ENCODE data around the gene TGM5.
"Not testable (repeated sequence)": the region's sequence is repeated elsewhere in the genome, so short reads cannot be mapped to it uniquely, and the experiment has no call there.

TGM5 gene

GRCh38 chr15:43225950-43226255 lies 40.8 kb downstream of the TGM5 start:
- DNase-seq = not testable (repeated sequence)
- intact Hi-C loops (cut with DNase I) = loop anchor here (5.0 kb wide), 1 partner anchor 51 kb away; no protein-coding TSS in a partner anchor

- peak in 33 of 42 donors; percentile 23 to 77 (median 49) for DNase-seq
- intact Hi-C loops (cut with DNase I) = loop anchor here (5.0 kb wide), 1 partner anchor 52 kb away; no protein-coding TSS in a partner anchor
Measured at GRCh38 chr15:43225201-43225949, 41.4 kb downstream of the TGM5 start.

- DNase-seq = no peak
- intact Hi-C loops (cut with DNase I) = no loop called here
Measured at GRCh38 chr15:43221422-43221821, 45.3 kb downstream of the TGM5 start.

- DNase-seq = no peak
- intact Hi-C loops (cut with DNase I) = no loop called here
Measured at GRCh38 chr15:43220991-43221403, 45.7 kb downstream of the TGM5 start, which contains the start of gene EPB42. TSS of gene EPB42 (minus strand) at chr15:43221018. CDS start at chr15:43220825, 193 bp downstream.

- DNase-seq = no peak
- intact Hi-C loops (cut with DNase I) = no loop called here
Measured at GRCh38 chr15:43219929-43220928, 46.5 kb downstream of the TGM5 start.

- no peak for DNase-seq
- intact Hi-C loops (cut with DNase I) = no loop called here
Measured at GRCh38 chr15:43218908-43219706, 47.6 kb downstream of the TGM5 start.

GRCh38 chr15:43215961-43216360 lies 50.8 kb downstream of the TGM5 start:
- intact Hi-C loops (cut with DNase I) = no loop called here
- no peak for DNase-seq

GRCh38 chr15:43214592-43215295 lies 52.0 kb downstream of the TGM5 start:
- intact Hi-C loops (cut with DNase I) = no loop called here
- no peak for DNase-seq

GRCh38 chr15:43214169-43214568 lies 52.6 kb downstream of the TGM5 start:
- intact Hi-C loops (cut with DNase I) = no loop called here
- no peak for DNase-seq

- intact Hi-C loops (cut with DNase I) = no loop called here
- DNase-seq = no peak
Measured at GRCh38 chr15:43213466-43213865, 53.3 kb downstream of the TGM5 start.

GRCh38 chr15:43212951-43213350 lies 53.8 kb downstream of the TGM5 start:
- no peak for DNase-seq
- intact Hi-C loops (cut with DNase I) = no loop called here

GRCh38 chr15:43212299-43212698 lies 54.4 kb downstream of the TGM5 start:
- DNase-seq = peak in 3 of 42 donors; percentile 8 to 62 (median 43)
- intact Hi-C loops (cut with DNase I) = no loop called here

GRCh38 chr15:43211224-43211735 lies 55.4 kb downstream of the TGM5 start:
- intact Hi-C loops (cut with DNase I) = no loop called here
- DNase-seq = no peak

GRCh38 chr15:43210807-43211206 lies 55.9 kb downstream of the TGM5 start:
- no peak for DNase-seq
- intact Hi-C loops (cut with DNase I) = no loop called here

- intact Hi-C loops (cut with DNase I) = no loop called here
- no peak for DNase-seq
Measured at GRCh38 chr15:43210172-43210745, 56.5 kb downstream of the TGM5 start.

- no peak for DNase-seq
- intact Hi-C loops (cut with DNase I) = no loop called here
Measured at GRCh38 chr15:43209059-43209824, 57.5 kb downstream of the TGM5 start.

All from head of caudate nucleus (tissue), 42 donors.